Measurements from ENCODE around the gene NDUFA11. TPM values are rescaled to one million over a fixed set of nuclear protein-coding genes. Genes with fewer than 3 reads are reported as not detected.

NDUFA11 gene
- total RNA-seq, 3 donors from 2014 or later (not counting 1 experiment from before 2014, with no cell fraction given) = 111 to 115 (median 113) TPM

GRCh38 chr19:5948752-5949564 lies 45.4 kb upstream of the NDUFA11 start:
- Histone ChIP-seq H3K4me1 (ENCODE audit: control insufficient read depth, insufficient read depth, low read length) (peaks cover 55% of the 10 kb centered on the region), H3K9me3 (ENCODE audit: control insufficient read depth, insufficient read depth, low read length) (no peaks in the 10 kb centered on the region), H3K4me3 (ENCODE audit: low read length) (no peak overlapping the region), H3K27me3 (ENCODE audit: control insufficient read depth, insufficient read depth, low read length) (no peaks in the 10 kb centered on the region), H3K27ac (ENCODE audit: low read length) (no peak overlapping the region), H3K36me3 (ENCODE audit: control insufficient read depth, insufficient read depth, low read length) (peaks cover 6% of the 10 kb centered on the region)
- H3K27me3 Mint-ChIP-seq (ENCODE audit: low read depth in 2 of 2) = no peaks in the 10 kb centered on the region
- H3K27ac Mint-ChIP-seq = peak overlapping the region; percentile 44 to 51
- intact Hi-C loops (cut with micrococcal nuclease) = no loop called here
- WGBS (ENCODE audit: insufficient coverage) = 64% methylated on average over 11 of the region's 13 CpGs
- H3K4me3 Mint-ChIP-seq = no peak overlapping the region
- DNase-seq (peak in 1 of 2 donors; percentile 37), ATAC-seq (no peak)
- no peaks in the 10 kb centered on the region for H3K9me3 Mint-ChIP-seq
- no peak for TF ChIP-seq CTCF (IDR thresholded peaks at IDR 0.05)
- peaks cover 73 to 95% of the 10 kb centered on the region in 2 donors for H3K4me1 Mint-ChIP-seq
- no peaks in the 10 kb centered on the region for H3K36me3 Mint-ChIP-seq

- Histone ChIP-seq H3K36me3 (ENCODE audit: control insufficient read depth, insufficient read depth, low read length) (peaks cover 6% of the 10 kb centered on the region), H3K4me3 (ENCODE audit: low read length) (no peak overlapping the region), H3K4me1 (ENCODE audit: control insufficient read depth, insufficient read depth, low read length) (peaks cover 42% of the 10 kb centered on the region), H3K9me3 (ENCODE audit: control insufficient read depth, insufficient read depth, low read length) (no peaks in the 10 kb centered on the region), H3K27me3 (ENCODE audit: control insufficient read depth, insufficient read depth, low read length) (no peaks in the 10 kb centered on the region), H3K27ac (ENCODE audit: low read length) (no peak overlapping the region)
- H3K36me3 Mint-ChIP-seq = no peaks in the 10 kb centered on the region
- WGBS (ENCODE audit: insufficient coverage) = 94% methylated on average over 11 of the region's 13 CpGs
- peaks cover 64 to 86% of the 10 kb centered on the region in 2 donors for H3K4me1 Mint-ChIP-seq
- ATAC-seq = no peak
- peak overlapping the region in 1 of 2 donors; percentile 58 for H3K27ac Mint-ChIP-seq
- no peak for DNase-seq
- H3K9me3 Mint-ChIP-seq = no peaks in the 10 kb centered on the region
- TF ChIP-seq CTCF (IDR thresholded peaks at IDR 0.05) = no peak
- no peak overlapping the region for H3K4me3 Mint-ChIP-seq
- intact Hi-C loops (cut with micrococcal nuclease) = no loop called here
- no peaks in the 10 kb centered on the region for H3K27me3 Mint-ChIP-seq (ENCODE audit: low read depth in 2 of 2)
These were observed 43.8 kb upstream of the NDUFA11 start for GRCh38 chr19:5947435-5947834.

- H3K27me3 Mint-ChIP-seq (ENCODE audit: low read depth in 2 of 2) = no peaks in the 10 kb centered on the region
- no peaks in the 10 kb centered on the region for H3K9me3 ChIP-seq (ENCODE audit: control insufficient read depth, insufficient read depth, low read length)
- no peak for TF ChIP-seq CTCF (IDR thresholded peaks at IDR 0.05)
- peaks cover 11% of the 10 kb centered on the region for H3K4me1 ChIP-seq (ENCODE audit: control insufficient read depth, insufficient read depth, low read length)
- no peaks in the 10 kb centered on the region for H3K27me3 ChIP-seq (ENCODE audit: control insufficient read depth, insufficient read depth, low read length)
- H3K27ac ChIP-seq (ENCODE audit: low read length) = no peak overlapping the region
- DNase-seq (no peak), ATAC-seq (no peak)
- H3K9me3 Mint-ChIP-seq = no peaks in the 10 kb centered on the region
- intact Hi-C loops (cut with micrococcal nuclease) = no loop called here
- WGBS (ENCODE audit: insufficient coverage) = 72% methylated on average over 10 of the region's 10 CpGs
- H3K36me3 Mint-ChIP-seq = no peaks in the 10 kb centered on the region
- no peak overlapping the region for H3K4me3 ChIP-seq (ENCODE audit: low read length)
- peak overlapping the region in 1 of 2 donors; percentile 78 for H3K27ac Mint-ChIP-seq
- no peak overlapping the region for H3K4me3 Mint-ChIP-seq
- peaks cover 20% of the 10 kb centered on the region for H3K36me3 ChIP-seq (ENCODE audit: control insufficient read depth, insufficient read depth, low read length)
- peaks cover 27 to 49% of the 10 kb centered on the region in 2 donors for H3K4me1 Mint-ChIP-seq
These were observed 40.0 kb upstream of the NDUFA11 start for GRCh38 chr19:5943623-5944022.
